ENCODE data around the gene OR6N2. TPM values are rescaled to one million over a fixed set of nuclear protein-coding genes. Genes with fewer than 3 reads are reported as not detected.

Gene OR6N2
- total RNA-seq: not detected in 2 replicates

GRCh38 chr1:158781104-158781503 lies at the start of gene OR6N2:
OR6N2 (minus strand) TSS chr1:158781204; CDS start chr1:158777635, 3,569 bp downstream.

GRCh38 chr1:158771950-158772866 lies 8.8 kb downstream of the OR6N2 start, which contains the start of gene OR6N1:
OR6N1 (minus strand) TSS chr1:158772195; CDS start chr1:158766682, 5,513 bp downstream.

GRCh38 chr1:158754420-158754819 lies 26.6 kb downstream of the OR6N2 start, which contains the start of gene OR6K6:
OR6K6 (plus strand) TSS chr1:158754720; CDS start chr1:158754888, 168 bp downstream.

Other genes starting within 250 kb of the OR6N2 start
- gene OR6Y1, start 226.8 kb downstream of the OR6N2 start, total RNA-seq: not detected in 2 replicates
- not detected in 2 replicates for gene OR6P1, start 210.6 kb downstream of the OR6N2 start, total RNA-seq
- not detected in 2 replicates for gene OR10X1, start 201.3 kb downstream of the OR6N2 start, total RNA-seq
- not detected in 2 replicates for gene OR10Z1, start 175.9 kb downstream of the OR6N2 start, total RNA-seq
- gene SPTA1, start 94.5 kb downstream of the OR6N2 start, total RNA-seq: not detected in 2 replicates
- not detected in 2 replicates for gene OR6K2, start 80.6 kb downstream of the OR6N2 start, total RNA-seq
- not detected in 2 replicates for gene OR6K3, start 60.5 kb downstream of the OR6N2 start, total RNA-seq
- not detected in 2 replicates for gene OR6K6, start 26.5 kb downstream of the OR6N2 start, total RNA-seq
- not detected in 2 replicates for gene OR6N1, start 9.0 kb downstream of the OR6N2 start, total RNA-seq
- not detected in 2 replicates for gene MNDA, start 50.1 kb upstream of the OR6N2 start, total RNA-seq
- not detected in 2 replicates for gene PYHIN1, start 150.3 kb upstream of the OR6N2 start, total RNA-seq
- gene IFI16, start 228.7 kb upstream of the OR6N2 start, total RNA-seq: 72.8 and 101 TPM in 2 replicates

Data from cardiac atrium fibroblast (primary cell).